GM12864 (cell line): ENCODE results near the gene EMP2.
"Not testable (repeated sequence)": the region's sequence is repeated elsewhere in the genome, so short reads cannot be mapped to it uniquely, and the experiment has no call there.

ENCODE experiments used
- DNase-seq: peaks from one replicate; pipeline ENCODE4 v3.0.0-alpha.2; 2011; ENCODE audit warnings: low read depth
- H3K4me3 ChIP-seq: 2 replicates; pipeline ENCODE4 v1.5.1; 2011; ENCODE audit warnings: mild to moderate bottlenecking, low read depth, low read length, control low read depth
- CTCF ChIP-seq: IDR thresholded peaks from 2 replicates; pipeline ENCODE4 v1.5.1; 2011; ENCODE audit warnings: low read depth, mild to moderate bottlenecking, moderate library complexity, low read length, control low read depth, inconsistent platforms; ENCODE audit errors: missing control alignments

Gene EMP2

GRCh38 chr16:10569621-10570020, 10.8 kb downstream of the EMP2 start:
- DNase-seq = no peak
- H3K4me3 ChIP-seq = no peak overlapping the region
- TF ChIP-seq CTCF = no peak

GRCh38 chr16:10566613-10567012, 13.8 kb downstream of the EMP2 start:
- no peak overlapping the region for H3K4me3 ChIP-seq
- TF ChIP-seq CTCF = peak; percentile 27
- no peak for DNase-seq

- no peak overlapping the region for H3K4me3 ChIP-seq
- DNase-seq = no peak
- no peak for TF ChIP-seq CTCF
These were observed 15.2 kb downstream of the EMP2 start for GRCh38 chr16:10565167-10565566.

GRCh38 chr16:10564591-10564990, 15.8 kb downstream of the EMP2 start:
- no peak overlapping the region for H3K4me3 ChIP-seq
- DNase-seq = no peak
- TF ChIP-seq CTCF = no peak

- DNase-seq = no peak
- H3K4me3 ChIP-seq = no peak overlapping the region
- TF ChIP-seq CTCF = no peak
These were observed 18.0 kb downstream of the EMP2 start for GRCh38 chr16:10562361-10562899.

GRCh38 chr16:10561425-10561824, 19.0 kb downstream of the EMP2 start:
- no peak for TF ChIP-seq CTCF
- DNase-seq = no peak
- no peak overlapping the region for H3K4me3 ChIP-seq

- DNase-seq = no peak
- H3K4me3 ChIP-seq = no peak overlapping the region
- no peak for TF ChIP-seq CTCF
These were observed 19.4 kb downstream of the EMP2 start for GRCh38 chr16:10561001-10561400.

GRCh38 chr16:10559792-10560191, 20.6 kb downstream of the EMP2 start:
- not testable (repeated sequence) for DNase-seq, H3K4me3 ChIP-seq
